Measurements from ENCODE around the gene STMND1.

The STMND1 gene

GRCh38 chr6:17096652-17097051 lies 5.2 kb upstream of the STMND1 start:
- no peak for FAIRE-seq

DNA sequence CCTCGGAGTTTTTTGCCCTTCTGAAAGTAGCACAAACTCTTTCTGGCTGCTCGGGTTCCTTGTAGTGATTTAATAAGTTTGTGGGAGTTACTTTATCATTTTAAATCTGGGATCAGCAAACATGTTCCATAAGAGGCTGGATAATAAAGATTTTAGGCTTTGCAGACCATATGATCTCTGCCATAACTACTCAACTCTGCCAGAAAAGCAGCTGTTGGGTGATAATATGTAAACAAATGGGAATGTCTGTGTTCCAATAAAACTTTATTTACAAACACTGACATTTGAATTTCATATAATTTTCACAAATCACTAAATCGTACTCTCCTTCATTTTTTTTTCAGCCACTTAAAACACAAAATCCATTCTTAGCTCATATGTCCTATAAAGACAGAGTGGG lies 3.9 kb upstream of the STMND1 start:
- DNase-seq (ENCODE audit: extremely low spot score, insufficient read length, low read depth) (no peak), FAIRE-seq (no peak)

More at GRCh38 chr6:17096652-17097051, 5.2 kb upstream of the STMND1 start:
- no peak for DNase-seq (ENCODE audit: extremely low spot score, insufficient read length, low read depth)

- no peak for FAIRE-seq
Measured at GRCh38 chr6:17098538-17098937, 3.3 kb upstream of the STMND1 start.

DNA sequence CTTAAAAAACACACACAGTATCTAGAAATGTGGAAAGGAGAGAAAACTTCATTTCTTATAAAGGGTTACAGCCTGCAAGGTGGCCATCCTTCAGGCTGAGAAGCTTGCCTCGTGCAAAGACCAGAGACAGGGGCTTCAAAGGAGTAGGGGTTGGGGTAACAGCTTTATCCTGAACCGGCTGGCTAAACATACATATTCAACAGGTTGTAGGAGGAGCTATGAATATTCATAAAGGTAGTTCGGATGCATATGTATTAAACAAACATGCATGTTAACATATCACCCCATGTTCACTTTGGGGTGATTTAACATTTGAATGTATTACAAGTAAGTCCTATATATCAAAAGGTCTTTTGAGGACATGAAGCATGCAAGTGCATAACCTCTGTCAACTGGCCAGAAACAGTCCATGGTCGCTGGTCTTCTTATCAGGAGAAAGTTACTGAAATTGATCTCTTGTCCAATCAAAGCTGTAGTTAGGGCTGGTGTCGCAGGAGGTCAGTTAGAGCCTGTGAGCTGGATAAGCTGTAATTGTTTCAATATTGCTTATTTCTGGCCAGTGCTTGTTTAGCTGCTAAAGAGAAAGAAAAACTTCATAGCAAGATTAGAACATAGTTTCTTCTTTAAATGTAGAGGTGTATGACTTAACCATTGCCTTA lies 2.3 kb upstream of the STMND1 start:
- DNase-seq (ENCODE audit: extremely low spot score, insufficient read length, low read depth) (no peak), FAIRE-seq (no peak)

More at GRCh38 chr6:17098538-17098937, 3.3 kb upstream of the STMND1 start:
- no peak for DNase-seq (ENCODE audit: extremely low spot score, insufficient read length, low read depth)

GRCh38 chr6:17100806-17101205 lies 1.0 kb upstream of the STMND1 start:
- FAIRE-seq: no peak
- no peak for DNase-seq (ENCODE audit: extremely low spot score, insufficient read length, low read depth)

GRCh38 chr6:17102258-17102870 lies 514 bp downstream of the STMND1 start:
- no peak for FAIRE-seq

DNA sequence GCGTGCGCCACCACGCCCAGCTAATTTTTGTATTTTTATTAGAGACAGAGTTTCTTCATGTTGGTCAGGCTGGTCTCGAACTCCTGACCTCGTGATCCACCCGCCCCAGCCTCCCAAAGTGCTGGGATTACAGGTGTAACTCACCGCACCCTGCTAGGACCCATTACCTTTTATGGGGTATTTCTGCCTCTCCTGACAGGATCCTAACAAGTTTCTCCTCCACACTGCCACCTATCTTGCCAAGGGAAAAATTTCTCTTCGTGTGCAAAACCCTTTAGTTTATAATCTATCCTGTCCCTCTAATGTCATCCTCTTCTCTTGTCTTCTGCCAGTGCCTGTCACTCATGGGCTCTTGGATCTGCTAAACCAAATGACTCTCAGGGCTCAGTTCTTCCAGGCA lies 1.9 kb downstream of the STMND1 start:
- DNase-seq (ENCODE audit: extremely low spot score, insufficient read length, low read depth): no peak
- no peak for FAIRE-seq

More at GRCh38 chr6:17102258-17102870, 514 bp downstream of the STMND1 start:
- DNase-seq (ENCODE audit: extremely low spot score, insufficient read length, low read depth): no peak

DNA sequence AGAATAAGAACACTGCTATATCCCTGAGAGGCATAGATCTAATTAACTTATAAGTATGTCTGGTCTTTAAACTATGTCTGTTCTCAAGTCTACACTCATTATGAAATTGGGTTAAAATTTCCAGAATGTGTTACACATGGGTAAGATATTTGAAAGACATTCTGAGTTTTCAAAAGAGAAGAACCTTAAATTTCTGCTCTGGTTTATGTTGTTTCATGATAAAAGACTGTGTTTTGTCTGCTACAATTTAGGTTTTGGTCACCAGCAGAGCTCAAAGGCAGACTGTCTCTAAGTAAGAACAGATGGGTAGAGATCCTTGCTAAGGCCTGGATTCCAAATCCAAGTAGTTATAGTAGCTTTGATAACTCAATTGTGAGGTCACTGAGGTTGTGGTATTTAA lies 6.0 kb downstream of the STMND1 start:
- DNase-seq (ENCODE audit: extremely low spot score, insufficient read length, low read depth): no peak
- no peak for FAIRE-seq

DNA sequence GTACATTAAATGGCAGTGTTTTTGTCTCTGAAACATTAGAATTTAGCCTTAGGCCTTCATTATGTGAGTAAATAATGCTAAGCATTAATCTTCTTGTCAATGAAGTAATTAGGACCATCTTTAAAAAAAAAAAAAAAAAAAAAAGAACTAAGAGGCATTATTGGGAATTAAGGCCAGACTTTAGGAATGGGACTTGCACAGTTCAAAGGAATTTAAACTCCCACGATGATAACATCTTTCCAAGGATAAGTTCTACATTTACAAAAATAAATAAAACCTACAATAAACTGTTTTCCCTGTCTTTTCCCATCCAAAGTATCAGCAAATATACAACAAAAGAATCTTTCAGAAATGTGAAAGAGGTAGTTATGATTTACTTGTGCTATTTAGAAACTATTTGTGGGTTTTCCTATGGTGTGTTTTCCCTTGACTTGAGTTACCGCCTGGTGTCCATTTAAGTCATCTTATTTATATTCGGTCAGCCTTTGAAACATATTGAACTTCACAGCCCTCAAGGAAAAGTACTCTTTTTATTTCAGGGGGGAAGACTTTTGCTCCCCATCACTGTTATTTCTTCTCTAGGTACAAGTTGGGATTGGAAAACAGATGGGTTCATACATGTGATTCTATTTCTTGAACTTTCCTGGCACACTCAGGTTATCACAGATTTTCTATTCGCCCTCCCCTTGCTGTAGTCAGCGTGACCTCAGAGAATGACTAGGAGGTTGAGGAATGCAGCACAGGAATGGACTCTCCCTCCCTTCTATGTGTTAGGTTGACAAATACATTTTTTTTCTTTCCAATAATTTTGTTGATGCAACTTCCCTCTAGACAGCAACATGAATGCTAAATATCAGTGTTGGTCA lies 13.6 kb downstream of the STMND1 start:
- no peak for FAIRE-seq
- DNase-seq (ENCODE audit: extremely low spot score, insufficient read length, low read depth): no peak

- DNase-seq (ENCODE audit: extremely low spot score, insufficient read length, low read depth) (no peak), FAIRE-seq (no peak)
Measured at GRCh38 chr6:17116117-17116440, 14.2 kb downstream of the STMND1 start.

DNA sequence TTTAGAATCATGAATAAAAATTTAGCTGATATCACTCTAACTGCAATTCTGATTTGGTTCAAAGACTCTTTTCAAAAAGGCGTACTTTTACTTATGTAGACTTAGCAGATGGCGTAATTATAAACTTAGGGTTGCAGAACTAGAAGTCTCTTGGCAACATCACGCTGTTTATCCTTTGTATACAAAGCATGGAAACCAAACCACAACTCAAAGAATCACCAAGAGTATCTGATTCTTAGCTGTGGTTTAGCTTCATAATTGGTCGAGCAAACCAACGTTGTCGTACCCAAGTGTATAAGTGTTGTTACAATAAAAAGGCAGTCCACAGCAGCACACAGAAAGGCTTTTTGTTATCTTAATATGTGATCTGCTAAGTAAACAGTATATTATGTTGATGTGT lies 18.2 kb downstream of the STMND1 start:
- FAIRE-seq (no peak), DNase-seq (ENCODE audit: extremely low spot score, insufficient read length, low read depth) (no peak)

GRCh38 chr6:17125407-17125806 lies 23.6 kb downstream of the STMND1 start:
- FAIRE-seq: no peak
- no peak for DNase-seq (ENCODE audit: extremely low spot score, insufficient read length, low read depth)

DNA sequence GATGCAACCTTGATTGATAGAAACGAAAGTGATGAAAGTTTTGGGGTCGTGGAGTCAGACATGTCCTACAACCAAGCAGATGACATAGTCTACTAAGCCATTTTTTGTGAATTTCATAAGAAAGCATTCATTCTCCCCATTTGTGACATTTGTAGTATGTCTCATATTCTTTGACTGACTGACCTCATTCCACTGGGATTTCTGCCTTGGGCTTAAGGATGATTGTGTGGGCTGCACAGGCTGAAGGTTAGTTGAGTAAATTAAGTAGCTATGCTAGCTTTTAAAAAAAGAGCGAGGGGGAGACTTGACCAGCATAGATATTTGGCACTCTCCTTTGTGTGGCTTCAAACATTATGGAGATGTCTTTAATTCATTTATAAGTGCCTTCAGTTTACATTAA lies 28.9 kb downstream of the STMND1 start:
- FAIRE-seq: no peak
- no peak for DNase-seq (ENCODE audit: extremely low spot score, insufficient read length, low read depth)

DNA sequence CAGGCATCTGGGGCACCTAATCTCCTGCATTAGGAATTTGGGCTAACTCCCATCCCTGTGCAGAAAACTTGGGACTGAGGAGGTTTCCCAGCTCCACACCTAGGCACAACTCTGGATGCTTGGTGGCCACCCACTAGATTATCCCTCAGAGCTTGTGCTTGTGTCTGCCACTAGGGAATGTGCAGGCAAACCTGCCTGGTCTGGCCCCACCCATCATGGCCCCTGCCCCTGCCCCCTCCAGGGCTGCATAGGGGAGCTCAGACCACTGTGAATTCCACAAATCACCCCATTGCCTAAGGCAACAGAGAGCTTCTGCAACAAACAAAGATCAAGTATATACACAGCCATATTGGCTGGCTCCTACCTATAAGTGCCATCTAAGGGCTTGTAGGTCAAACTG lies 31.1 kb downstream of the STMND1 start:
- DNase-seq (ENCODE audit: extremely low spot score, insufficient read length, low read depth): no peak
- no peak for FAIRE-seq

- DNase-seq (ENCODE audit: extremely low spot score, insufficient read length, low read depth): no peak
- FAIRE-seq: no peak
Measured at GRCh38 chr6:17138033-17138432, 36.2 kb downstream of the STMND1 start.

- no peak for FAIRE-seq
Measured at GRCh38 chr6:17144016-17144415, 42.2 kb downstream of the STMND1 start.

GRCh38 chr6:17149571-17149970 lies 47.7 kb downstream of the STMND1 start:
- DNase-seq (ENCODE audit: extremely low spot score, insufficient read length, low read depth) (no peak), FAIRE-seq (no peak)

More at GRCh38 chr6:17144016-17144415, 42.2 kb downstream of the STMND1 start:
- no peak for DNase-seq (ENCODE audit: extremely low spot score, insufficient read length, low read depth)

DNA sequence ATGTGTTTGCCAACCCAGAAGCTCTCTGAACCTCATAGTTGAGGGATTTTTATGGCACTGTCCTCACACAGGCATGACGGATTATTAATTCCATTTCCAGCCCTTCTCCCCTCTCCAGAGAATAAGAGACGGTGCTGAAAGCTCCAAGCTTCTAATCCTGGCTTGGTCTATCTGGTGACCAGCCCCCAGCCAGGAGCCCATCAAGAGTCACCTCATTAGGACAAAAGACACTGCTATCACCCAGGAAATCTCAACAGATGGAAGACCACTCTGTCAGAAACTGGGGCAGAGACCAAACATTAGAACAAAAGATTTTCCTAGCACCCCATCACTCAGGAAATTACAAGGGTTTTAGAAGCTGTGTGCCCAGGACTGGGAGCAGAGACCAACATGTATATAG lies 48.2 kb downstream of the STMND1 start:
- DNase-seq (ENCODE audit: extremely low spot score, insufficient read length, low read depth): no peak
- no peak for FAIRE-seq

- no peak for FAIRE-seq
Measured at GRCh38 chr6:17151888-17152287, 50.0 kb downstream of the STMND1 start.

DNA sequence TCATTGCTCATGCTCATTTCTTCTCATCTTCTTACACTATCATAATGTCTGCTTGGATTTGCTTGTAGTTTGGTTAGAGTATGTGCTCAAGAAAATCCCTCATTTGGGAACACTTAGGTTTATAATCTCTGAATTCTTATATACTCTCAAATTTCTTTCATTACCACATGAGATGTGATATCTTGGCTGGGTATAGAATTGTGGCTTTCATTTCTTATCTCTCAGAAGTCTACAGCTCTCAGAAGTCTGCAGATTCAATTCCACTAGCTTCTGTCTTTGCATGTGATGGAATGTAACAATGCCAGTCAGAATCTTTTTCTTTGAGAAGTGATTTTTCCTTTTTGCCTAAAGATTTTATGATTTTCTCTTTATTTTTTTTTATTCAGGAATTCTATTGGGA lies 50.9 kb downstream of the STMND1 start:
- no peak for DNase-seq (ENCODE audit: extremely low spot score, insufficient read length, low read depth)
- FAIRE-seq: no peak

More at GRCh38 chr6:17151888-17152287, 50.0 kb downstream of the STMND1 start:
- DNase-seq (ENCODE audit: extremely low spot score, insufficient read length, low read depth): no peak

All from GM18507 (cell line).